C4-2B (cell line): ENCODE measurements around the gene SFXN5.

ENCODE experiments used
- H3K27ac ChIP-seq: fragments of 450-650 bp; 2 replicates; pipeline ENCODE4 v1.5.1; 2017
- ZFX ChIP-seq: fragments of 450-650 bp; IDR thresholded peaks from 2 replicates; pipeline ENCODE4 v1.6.1; 2017
- TF ChIP-seq, protein P1 (sequence below): fragments of 450-650 bp; conservative IDR thresholded peaks from 2 replicates; pipeline ENCODE4 v1.5.1; 2017; ENCODE audit warnings: mild to moderate bottlenecking

The SFXN5 gene

DNA sequence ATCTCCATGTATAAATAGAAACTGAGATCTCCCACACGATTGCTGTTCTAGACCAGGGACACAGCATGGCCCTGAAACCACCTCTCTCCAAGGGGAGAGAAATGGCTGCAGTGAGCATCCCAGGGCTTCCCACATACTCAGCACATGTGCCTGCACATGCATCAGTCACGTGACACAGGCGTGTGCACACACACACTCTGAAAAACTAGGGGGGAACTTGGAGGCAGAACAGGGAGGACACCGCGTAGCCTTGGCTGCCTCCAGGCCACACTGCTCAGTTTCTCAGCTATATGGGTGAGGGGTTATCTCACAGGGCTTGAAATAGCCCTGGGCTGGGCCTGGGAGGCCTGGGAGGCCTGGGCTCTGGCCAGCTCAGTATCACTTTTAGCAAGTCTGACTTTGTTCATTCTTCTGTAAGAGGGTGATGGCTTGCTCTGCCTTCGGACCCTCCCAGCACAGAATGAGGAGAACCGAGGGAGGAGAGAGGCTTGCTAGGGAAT lies 87.3 kb downstream of the SFXN5 start:
- TF ChIP-seq, protein P1, sequence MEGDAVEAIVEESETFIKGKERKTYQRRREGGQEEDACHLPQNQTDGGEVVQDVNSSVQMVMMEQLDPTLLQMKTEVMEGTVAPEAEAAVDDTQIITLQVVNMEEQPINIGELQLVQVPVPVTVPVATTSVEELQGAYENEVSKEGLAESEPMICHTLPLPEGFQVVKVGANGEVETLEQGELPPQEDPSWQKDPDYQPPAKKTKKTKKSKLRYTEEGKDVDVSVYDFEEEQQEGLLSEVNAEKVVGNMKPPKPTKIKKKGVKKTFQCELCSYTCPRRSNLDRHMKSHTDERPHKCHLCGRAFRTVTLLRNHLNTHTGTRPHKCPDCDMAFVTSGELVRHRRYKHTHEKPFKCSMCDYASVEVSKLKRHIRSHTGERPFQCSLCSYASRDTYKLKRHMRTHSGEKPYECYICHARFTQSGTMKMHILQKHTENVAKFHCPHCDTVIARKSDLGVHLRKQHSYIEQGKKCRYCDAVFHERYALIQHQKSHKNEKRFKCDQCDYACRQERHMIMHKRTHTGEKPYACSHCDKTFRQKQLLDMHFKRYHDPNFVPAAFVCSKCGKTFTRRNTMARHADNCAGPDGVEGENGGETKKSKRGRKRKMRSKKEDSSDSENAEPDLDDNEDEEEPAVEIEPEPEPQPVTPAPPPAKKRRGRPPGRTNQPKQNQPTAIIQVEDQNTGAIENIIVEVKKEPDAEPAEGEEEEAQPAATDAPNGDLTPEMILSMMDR = no peak
- TF ChIP-seq ZFX = no peak

GRCh38 chr2:72983500-72984161 lies 87.9 kb downstream of the SFXN5 start:
- no peak overlapping the region for H3K27ac ChIP-seq
- TF ChIP-seq ZFX = no peak
- TF ChIP-seq, protein P1 = no peak

More for the DNA sequence above, 87.3 kb downstream of the SFXN5 start:
- no peak overlapping the region for H3K27ac ChIP-seq

- H3K27ac ChIP-seq = no peak overlapping the region
- TF ChIP-seq, protein P1 = no peak
- no peak for TF ChIP-seq ZFX
These were observed 88.6 kb downstream of the SFXN5 start for GRCh38 chr2:72982781-72983499.

GRCh38 chr2:72982219-72982618 lies 89.3 kb downstream of the SFXN5 start:
- H3K27ac ChIP-seq = no peak overlapping the region
- TF ChIP-seq, protein P1 = no peak
- TF ChIP-seq ZFX = no peak

GRCh38 chr2:72981536-72981935 lies 90.0 kb downstream of the SFXN5 start:
- no peak for TF ChIP-seq ZFX
- TF ChIP-seq, protein P1 = no peak
- no peak overlapping the region for H3K27ac ChIP-seq

DNA sequence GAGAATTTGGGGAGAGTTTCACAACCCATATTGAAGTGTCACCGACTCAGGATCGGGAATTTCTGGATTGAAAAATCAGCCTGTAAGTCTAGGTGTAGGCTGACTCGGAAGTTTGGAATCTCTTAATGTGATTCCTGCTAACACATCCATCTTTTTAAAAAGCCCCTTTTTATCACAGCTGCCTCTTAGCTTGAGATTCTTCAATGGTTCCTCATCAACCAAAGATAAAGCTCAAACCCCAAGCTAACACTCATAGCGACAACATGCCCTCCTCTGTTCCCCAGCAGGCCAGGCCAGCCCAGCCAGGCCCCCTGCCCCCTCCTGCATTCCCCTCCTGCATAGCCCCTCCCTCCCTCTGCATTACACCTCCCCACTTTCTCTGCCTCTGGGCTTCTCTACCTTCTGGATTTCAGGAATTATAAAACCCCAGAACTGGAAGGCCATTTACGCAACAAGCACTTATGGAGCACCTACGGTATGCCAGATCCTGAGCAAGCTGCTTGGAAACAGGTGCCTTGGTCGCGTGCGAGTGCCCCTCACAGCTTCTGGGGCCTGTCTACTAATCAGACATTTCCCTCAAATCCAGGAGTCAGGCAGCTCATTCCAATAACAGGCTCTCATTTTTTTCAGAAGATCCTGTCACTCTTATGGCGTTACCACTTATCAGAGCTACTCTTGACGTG lies 90.8 kb downstream of the SFXN5 start:
- TF ChIP-seq, protein P1 = no peak
- TF ChIP-seq ZFX = no peak
- H3K27ac ChIP-seq = no peak overlapping the region

DNA sequence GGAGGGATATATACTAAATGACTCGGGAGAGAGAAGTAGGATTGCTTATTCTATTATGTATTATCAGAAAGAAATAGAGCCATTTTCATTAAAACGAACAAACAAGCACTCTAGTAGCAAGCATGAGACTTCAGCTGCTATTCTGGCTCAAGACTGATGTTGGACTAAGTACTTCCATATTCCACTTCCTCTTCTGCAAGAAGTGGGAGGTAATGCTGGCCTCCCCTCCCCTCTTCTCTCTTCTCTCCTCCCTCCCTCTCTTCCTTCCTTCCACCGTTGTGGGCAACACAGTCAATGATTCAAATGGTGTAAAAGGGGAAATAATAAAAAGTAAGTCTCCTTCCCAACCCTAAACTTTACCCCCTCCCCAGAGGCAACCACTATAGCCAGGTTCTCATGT lies 91.6 kb downstream of the SFXN5 start:
- TF ChIP-seq, protein P1 = no peak
- no peak for TF ChIP-seq ZFX
- no peak overlapping the region for H3K27ac ChIP-seq
